Endothelial cell of umbilical vein (primary cell): Measurements from ENCODE around the gene TBC1D9B.

ENCODE experiments used
- CTCF ChIP-seq, 2 donors: IDR thresholded peaks; 1 replicate in 1 of 2; 2 replicates in 1 of 2; pipeline ENCODE4 v1.5.1; 2011; ENCODE audit warnings: low read length in 2 of 2, mild to moderate bottlenecking in 2 of 2, moderate library complexity in 2 of 2, control low read depth in 1 of 2, inconsistent platforms in 1 of 2, low read depth in 1 of 2; ENCODE audit not compliant: insufficient read depth in 1 of 2; ENCODE audit errors: extremely low read depth in 1 of 2
- FOS ChIP-seq: IDR thresholded peaks from 2 replicates; pipeline ENCODE4 v1.6.1; 2011; ENCODE audit warnings: mild to moderate bottlenecking, low read length, moderate library complexity, borderline replicate concordance; ENCODE audit not compliant: insufficient read depth
- JUN ChIP-seq: IDR thresholded peaks from 2 replicates; pipeline ENCODE4 v1.6.1; 2011; ENCODE audit warnings: borderline replicate concordance, low read depth; ENCODE audit not compliant: insufficient read length, insufficient read depth
- MYC ChIP-seq: IDR thresholded peaks from one replicate; pipeline ENCODE4 v1.6.1; 2011; ENCODE audit warnings: mild to moderate bottlenecking, low read depth, low read length
- POLR2A ChIP-seq: IDR thresholded peaks from 2 replicates; pipeline ENCODE4 v1.6.1; 2012; ENCODE audit warnings: low read depth, mild to moderate bottlenecking, control low read depth, low read length
- TF ChIP-seq, protein P1 (sequence below): IDR thresholded peaks from 2 replicates; pipeline ENCODE4 v1.6.1; 2011; ENCODE audit not compliant: insufficient read depth, insufficient read length

DNA sequence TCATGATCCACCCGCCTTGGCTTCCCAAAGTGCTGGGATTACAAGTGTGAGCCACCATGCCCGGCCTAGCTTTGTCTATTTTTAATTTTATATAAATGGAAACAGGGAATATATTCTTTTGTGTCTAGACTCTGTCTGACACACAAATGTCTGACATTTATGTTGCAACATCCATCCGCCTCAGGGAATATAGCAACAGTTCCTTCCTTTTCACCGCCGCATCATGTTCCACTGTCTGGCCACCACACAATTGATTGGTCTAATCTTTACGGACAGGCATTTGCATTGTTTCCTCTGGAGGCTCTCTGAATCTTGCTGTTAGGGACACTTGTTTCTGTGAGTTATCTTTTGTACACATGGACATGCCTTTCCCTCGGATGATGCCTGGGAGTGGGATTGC is 20.1 kb upstream of the TBC1D9B start:
- TF ChIP-seq, protein P1, sequence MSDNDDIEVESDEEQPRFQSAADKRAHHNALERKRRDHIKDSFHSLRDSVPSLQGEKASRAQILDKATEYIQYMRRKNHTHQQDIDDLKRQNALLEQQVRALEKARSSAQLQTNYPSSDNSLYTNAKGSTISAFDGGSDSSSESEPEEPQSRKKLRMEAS = no peak
- TF ChIP-seq FOS (no peak), CTCF (IDR thresholded peaks at IDR 0.05; ENCODE audit: extremely low read depth in 1 of 2, insufficient read depth in 1 of 2, low read depth in 1 of 2, low read length in 2 of 2) (no peak), POLR2A (no peak), MYC (no peak), JUN (no peak)
